Measurements from ENCODE around the gene RAPSN.

Gene RAPSN

DNA sequence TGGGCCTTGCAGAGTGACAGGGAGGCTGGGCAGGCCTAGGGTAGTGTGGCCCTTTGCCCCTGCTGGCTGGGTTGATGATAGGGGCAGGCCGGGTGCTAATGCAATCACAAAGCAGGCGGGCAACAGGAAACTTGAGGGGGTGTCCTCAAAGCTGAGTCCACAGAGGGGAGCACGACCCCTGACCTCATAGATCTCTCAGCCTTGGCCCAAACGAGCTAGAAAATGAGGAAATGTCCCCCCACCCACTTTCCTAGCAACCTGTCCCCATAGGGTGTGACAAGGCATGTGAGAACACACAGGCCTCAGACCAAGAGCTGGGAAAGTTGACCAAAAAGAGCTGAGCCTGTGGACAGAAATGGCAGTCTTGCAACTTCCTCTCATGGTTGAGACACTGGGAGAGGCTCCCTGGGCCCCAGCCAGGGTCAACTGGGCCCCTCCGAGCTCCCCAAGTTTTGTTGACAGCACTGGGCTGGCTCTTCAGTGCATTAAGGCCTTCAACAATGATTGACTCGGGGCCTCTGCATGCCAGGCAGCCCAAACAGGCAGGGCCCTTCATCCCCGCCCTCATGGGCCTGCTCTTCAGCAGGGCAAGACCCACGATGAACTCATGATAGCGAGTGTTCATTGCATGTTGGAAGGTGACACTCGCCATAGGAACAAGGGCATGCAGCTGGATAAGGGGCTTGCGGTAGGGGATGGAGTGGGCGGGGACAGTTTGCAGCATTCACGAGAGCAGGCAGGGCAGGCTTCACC, 60.8 kb downstream of the RAPSN start:
- DNase-seq, result no peak

All from activated CD4-positive, alpha-beta T cell treated with anti-CD3 and anti-CD28 coated beads, Interleukin-2, amount 50 U/mL, for 4 hours (primary cell).